Measurements from ENCODE around the gene IGFL4.
A peak's percentile ranks its signal among the peaks of the same experiment; 100 is the strongest.
"Not testable (repeated sequence)": the region's sequence is repeated elsewhere in the genome, so short reads cannot be mapped to it uniquely, and the experiment has no call there.

IGFL4 gene

GRCh38 chr19:46081928-46082727, 41.3 kb upstream of the IGFL4 start:
- H3K4me3 ChIP-seq (ENCODE audit: low read depth, low read length), result no peak overlapping the region
- H3K36me3 ChIP-seq, result no peaks in the 10 kb centered on the region
- H3K27me3 ChIP-seq (ENCODE audit: insufficient read depth, low read depth, severe bottlenecking), result no peaks in the 10 kb centered on the region
- peaks cover 12% of the 10 kb centered on the region for H3K9me3 ChIP-seq (ENCODE audit: severe bottlenecking)
- H3K27ac ChIP-seq, result no peak overlapping the region
- peak; percentile 25 for DNase-seq
- TF ChIP-seq, protein P1, sequence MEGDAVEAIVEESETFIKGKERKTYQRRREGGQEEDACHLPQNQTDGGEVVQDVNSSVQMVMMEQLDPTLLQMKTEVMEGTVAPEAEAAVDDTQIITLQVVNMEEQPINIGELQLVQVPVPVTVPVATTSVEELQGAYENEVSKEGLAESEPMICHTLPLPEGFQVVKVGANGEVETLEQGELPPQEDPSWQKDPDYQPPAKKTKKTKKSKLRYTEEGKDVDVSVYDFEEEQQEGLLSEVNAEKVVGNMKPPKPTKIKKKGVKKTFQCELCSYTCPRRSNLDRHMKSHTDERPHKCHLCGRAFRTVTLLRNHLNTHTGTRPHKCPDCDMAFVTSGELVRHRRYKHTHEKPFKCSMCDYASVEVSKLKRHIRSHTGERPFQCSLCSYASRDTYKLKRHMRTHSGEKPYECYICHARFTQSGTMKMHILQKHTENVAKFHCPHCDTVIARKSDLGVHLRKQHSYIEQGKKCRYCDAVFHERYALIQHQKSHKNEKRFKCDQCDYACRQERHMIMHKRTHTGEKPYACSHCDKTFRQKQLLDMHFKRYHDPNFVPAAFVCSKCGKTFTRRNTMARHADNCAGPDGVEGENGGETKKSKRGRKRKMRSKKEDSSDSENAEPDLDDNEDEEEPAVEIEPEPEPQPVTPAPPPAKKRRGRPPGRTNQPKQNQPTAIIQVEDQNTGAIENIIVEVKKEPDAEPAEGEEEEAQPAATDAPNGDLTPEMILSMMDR (IDR thresholded peaks at IDR 0.05; ENCODE audit: low read depth, low read length), result peak; percentile 66

- no peak overlapping the region for H3K4me3 ChIP-seq (ENCODE audit: low read depth, low read length)
- H3K27ac ChIP-seq, result no peak overlapping the region
- no peak for DNase-seq
Measured at GRCh38 chr19:46080561-46080960, 39.8 kb upstream of the IGFL4 start.

GRCh38 chr19:46079576-46079975, 38.8 kb upstream of the IGFL4 start:
- H3K27me3 ChIP-seq (ENCODE audit: insufficient read depth, low read depth, severe bottlenecking), result no peaks in the 10 kb centered on the region
- H3K4me3 ChIP-seq (ENCODE audit: low read depth, low read length), result no peak overlapping the region
- no peak overlapping the region for H3K27ac ChIP-seq
- H3K36me3 ChIP-seq, result no peaks in the 10 kb centered on the region
- H3K9me3 ChIP-seq (ENCODE audit: severe bottlenecking), result no peaks in the 10 kb centered on the region
- TF ChIP-seq, protein P1 (IDR thresholded peaks at IDR 0.05; ENCODE audit: low read depth, low read length), result no peak
- DNase-seq, result no peak

More at GRCh38 chr19:46080561-46080960, 39.8 kb upstream of the IGFL4 start:
- TF ChIP-seq, protein P1 (IDR thresholded peaks at IDR 0.05; ENCODE audit: low read depth, low read length), result no peak
- Histone ChIP-seq H3K27me3 (ENCODE audit: insufficient read depth, low read depth, severe bottlenecking) (no peaks in the 10 kb centered on the region), H3K36me3 (no peaks in the 10 kb centered on the region), H3K9me3 (ENCODE audit: severe bottlenecking) (peaks cover 2% of the 10 kb centered on the region)

DNA sequence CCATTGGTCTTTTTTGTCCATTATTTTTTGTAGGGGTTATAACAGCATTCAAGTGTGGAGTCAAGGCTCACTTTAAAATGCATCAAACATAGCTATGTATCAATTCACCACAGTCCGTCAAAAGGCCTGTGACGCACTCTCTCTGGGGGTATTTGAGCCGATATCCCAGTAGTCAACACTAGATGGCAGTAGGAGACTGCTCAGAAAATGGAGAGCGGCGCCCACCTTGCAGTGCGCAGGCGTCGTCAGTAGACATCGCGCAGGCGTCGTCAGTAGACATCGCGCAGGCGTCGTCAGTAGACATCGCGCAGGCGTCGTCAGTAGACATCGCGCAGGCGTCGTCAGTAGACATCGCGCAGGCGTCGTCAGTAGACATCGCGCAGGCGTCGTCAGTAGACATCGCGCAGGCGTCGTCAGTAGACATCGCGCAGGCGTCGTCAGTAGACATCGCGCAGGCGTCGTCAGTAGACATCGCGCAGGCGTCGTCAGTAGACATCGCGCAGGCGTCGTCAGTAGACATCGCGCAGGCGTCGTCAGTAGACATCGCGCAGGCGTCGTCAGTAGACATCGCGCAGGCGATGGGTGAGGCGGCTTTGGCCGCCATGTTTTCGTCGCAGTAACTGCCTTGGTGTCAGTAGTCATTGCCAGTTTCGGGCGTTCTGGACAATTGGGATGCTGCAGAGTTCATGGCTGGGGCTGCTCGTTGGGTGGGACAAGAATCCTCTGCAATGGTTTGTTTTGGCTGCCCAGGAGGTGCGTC, 38.0 kb upstream of the IGFL4 start:
- TF ChIP-seq, protein P1 (IDR thresholded peaks at IDR 0.05; ENCODE audit: low read depth, low read length), result peak; percentile 59
- H3K9me3 ChIP-seq (ENCODE audit: severe bottlenecking); H3K27ac ChIP-seq; H3K36me3 ChIP-seq; H3K4me3 ChIP-seq (ENCODE audit: low read depth, low read length); H3K27me3 ChIP-seq (ENCODE audit: insufficient read depth, low read depth, severe bottlenecking): not testable (repeated sequence)
- peak; percentile 73 for DNase-seq

DNA sequence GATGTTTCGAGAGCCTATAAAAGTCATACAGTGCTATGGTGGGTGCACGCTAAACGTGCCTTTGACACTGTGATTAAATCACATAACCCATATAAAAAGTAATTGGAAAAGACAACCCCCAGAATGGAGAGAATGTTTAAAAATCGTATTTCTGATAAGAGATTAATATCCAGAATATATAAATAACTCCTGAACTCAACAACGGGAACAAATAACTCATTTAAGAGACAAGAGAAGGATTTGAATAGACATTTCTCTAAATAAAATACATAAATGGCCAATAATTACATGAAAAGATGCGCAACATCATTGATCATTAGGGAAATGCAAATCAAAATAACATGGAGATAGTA, 37.0 kb upstream of the IGFL4 start:
- no peak for DNase-seq
- Histone ChIP-seq H3K9me3 (ENCODE audit: severe bottlenecking) (no peaks in the 10 kb centered on the region), H3K36me3 (no peaks in the 10 kb centered on the region), H3K4me3 (ENCODE audit: low read depth, low read length) (no peak overlapping the region), H3K27ac (no peak overlapping the region), H3K27me3 (ENCODE audit: insufficient read depth, low read depth, severe bottlenecking) (no peaks in the 10 kb centered on the region)
- TF ChIP-seq, protein P1 (IDR thresholded peaks at IDR 0.05; ENCODE audit: low read depth, low read length), result no peak
